ENCODE measurements around the gene HELZ. TPM values are rescaled to one million over a fixed set of nuclear protein-coding genes. Genes with fewer than 3 reads are reported as not detected.

HELZ gene
- total and polyA plus RNA-seq, 2 donors (not counting 3 experiments of a cell fraction or from before 2014, with no cell fraction given) = 8.0 to 47.3 TPM

- CTCF ChIA-PET = interaction anchor here (0.7 to 2.6 kb wide), 14 partner anchors 9 to 138 kb away, joined by 3 to 53 read pairs (median 3); partner anchors contain the start of gene HELZ
- Histone ChIP-seq H3K9me1 (replicated peaks; ENCODE audit: control insufficient read depth, extremely low read depth, insufficient read depth, low read length) (no peaks in the 10 kb centered on the region), H3K4me2 (ENCODE audit: insufficient read depth, low read length) (no peak overlapping the region), H2AFZ (ENCODE audit: low read depth, low read length) (no peak overlapping the region), H3K27me3 (ENCODE audit: control insufficient read depth in 2 of 2, insufficient read depth in 2 of 2, low read length in 2 of 2) (no peaks in the 10 kb centered on the region), H3K27ac (ENCODE audit: insufficient read depth, low read depth, low read length) (no peak overlapping the region), H3K9ac (replicated peaks; ENCODE audit: extremely low read depth, insufficient read depth, low read length) (no peak overlapping the region), H4K20me1 (replicated peaks; ENCODE audit: control insufficient read depth, extremely low read depth, insufficient read depth, low read length) (peaks cover under 1% of the 10 kb centered on the region), H3K36me3 (ENCODE audit: control insufficient read depth in 2 of 2, extremely low read depth in 1 of 2, insufficient read depth in 2 of 2, low read length in 2 of 2) (peaks cover 0 to 5% of the 10 kb centered on the region in 2 experiments), H3K9me3 (replicated peaks; ENCODE audit: control insufficient read depth, insufficient read depth, low read length) (no peaks in the 10 kb centered on the region), H3K4me1 (ENCODE audit: control insufficient read depth, extremely low read depth, insufficient read depth, low read length) (peaks cover 16% of the 10 kb centered on the region), H3K79me2 (ENCODE audit: control insufficient read depth, insufficient read depth, low read length) (peaks cover 64% of the 10 kb centered on the region), H3K4me3 (replicated peaks in 1 of 3; ENCODE audit: insufficient read depth in 1 of 3, low read depth in 1 of 3, low read length in 3 of 3) (no peak overlapping the region)
- peak; percentile 63 for DNase-seq (ENCODE audit: low read depth, low spot score)
- FAIRE-seq = peak; percentile 88
- dilution Hi-C loops (cut with MboI; ENCODE audit: extremely low pct_ligation_motif_present, low sequenced_read_pairs) (no loop called here), intact Hi-C loops (cut with micrococcal nuclease) (loop anchor here (1.0 to 2.0 kb wide), 3 partner anchors 68 to 155 kb away; partner anchors contain the start of gene PITPNC1)
- BruUV-seq (replicated peaks) = no TSS peak
- POLR2A ChIA-PET = interaction anchor here (0.7 kb wide), 1 partner anchor 659 kb away, joined by 8 read pairs; no protein-coding TSS in a partner anchor
- TF ChIP-seq CTCF (IDR thresholded peaks at IDR 0.05; ENCODE audit: extremely low read depth in 1 of 2, insufficient read depth in 1 of 2, low read depth in 1 of 2, low read length in 2 of 2) (peak; percentile 48 to 65), EZH2 (IDR thresholded peaks at IDR 0.05; ENCODE audit: borderline replicate concordance, low read depth, low read length, severe bottlenecking) (no peak), MAX (IDR thresholded peaks at IDR 0.05; ENCODE audit: insufficient read depth, insufficient read length) (no peak), GATA2 (IDR thresholded peaks at IDR 0.05; ENCODE audit: insufficient read depth, insufficient read length, low read depth, low read length) (no peak)
Measured at GRCh38 chr17:67221062-67221998, 23.7 kb downstream of the HELZ start.
